ENCODE measurements around the gene ULK4. TPM values are rescaled to one million over a fixed set of nuclear protein-coding genes. Genes with fewer than 3 reads are reported as not detected.
A peak's percentile ranks its signal among the peaks of the same experiment; 100 is the strongest.

Gene ULK4
- polyA plus RNA-seq, 1 of the 3 experiments (the other 2 are of a cell fraction), result 6.2 TPM

- peak; percentile 39 for DNase-seq
- no peak for TF ChIP-seq NRF1 (IDR thresholded peaks at IDR 0.05; ENCODE audit: low read depth, low read length)
- TF ChIP-seq FOXM1 (IDR thresholded peaks at IDR 0.05; ENCODE audit: low read depth), result no peak
- TF ChIP-seq MXI1 (IDR thresholded peaks at IDR 0.05; ENCODE audit: low read depth, low read length), result no peak
- 0 out of 2 replicates have a peak, but pooled peaks have one; percentile 57 for TF ChIP-seq RFX5 (IDR thresholded peaks at IDR 0.05; ENCODE audit: low read length)
- TF ChIP-seq NFIC (IDR thresholded peaks at IDR 0.05; ENCODE audit: borderline replicate concordance), result peak; percentile 12; the same call in 1 of the 2 replicates
- TF ChIP-seq MEF2A (IDR thresholded peaks at IDR 0.05; ENCODE audit: borderline replicate concordance, low read depth), result no peak
- TF ChIP-seq REST (IDR thresholded peaks at IDR 0.05; ENCODE audit: low read depth, low read length), result no peak
- peak; percentile 29 for TF ChIP-seq CHD2 (IDR thresholded peaks at IDR 0.05; ENCODE audit: low read length, partially characterized antibody)
- no peak for TF ChIP-seq FOXJ3 (CRISPR knock-in tag; IDR thresholded peaks at IDR 0.05)
- no peak for TF ChIP-seq TEAD4 (IDR thresholded peaks at IDR 0.05; ENCODE audit: borderline replicate concordance, insufficient read depth)
- peak; percentile 53 for TF ChIP-seq GATA2 (CRISPR knock-in tag; IDR thresholded peaks at IDR 0.05)
- TF ChIP-seq RCOR1 (IDR thresholded peaks at IDR 0.05; ENCODE audit: low read length), result peak; percentile 13; the same call in 1 of the 2 replicates
- no peak for TF ChIP-seq ELF1 (IDR thresholded peaks at IDR 0.05)
- no peak for TF ChIP-seq GABPA (IDR thresholded peaks at IDR 0.05; ENCODE audit: low read depth)
- peak; percentile 45; the same call in 1 of the 2 replicates for TF ChIP-seq POLR2AphosphoS5 (IDR thresholded peaks at IDR 0.05; ENCODE audit: low read depth, low read length)
- no peak for TF ChIP-seq EZH2phosphoT487 (IDR thresholded peaks at IDR 0.05; ENCODE audit: borderline replicate concordance, low read depth)
- no peak for TF ChIP-seq SIN3A (IDR thresholded peaks at IDR 0.05; ENCODE audit: borderline replicate concordance, low read depth, low read length)
- TF ChIP-seq FOSL2 (IDR thresholded peaks at IDR 0.05; ENCODE audit: borderline replicate concordance, low read depth), result no peak
- TF ChIP-seq USF1 (IDR thresholded peaks at IDR 0.05; ENCODE audit: borderline replicate concordance, low read depth), result no peak
- TF ChIP-seq TCF12 (IDR thresholded peaks at IDR 0.05), result peak; percentile 69
- TF ChIP-seq EP300 (IDR thresholded peaks at IDR 0.05; ENCODE audit: borderline replicate concordance in 1 of 2, low read depth in 1 of 2, low read length in 1 of 2), result peak; percentile 19 to 71; a peak in 3 of 4 replicates
- no peak; the same call in 1 of the 2 replicates for TF ChIP-seq SMC3 (IDR thresholded peaks at IDR 0.05; ENCODE audit: low read depth, low read length)
- peak; percentile 25; the same call in 1 of the 2 replicates for TF ChIP-seq JUND (IDR thresholded peaks at IDR 0.05)
- TF ChIP-seq RXRA (IDR thresholded peaks at IDR 0.05; ENCODE audit: borderline replicate concordance, low read depth), result no peak
- TF ChIP-seq PBX3 (IDR thresholded peaks at IDR 0.05), result peak; percentile 61; the same call in 1 of the 2 replicates
- peak; percentile 14 for TF ChIP-seq RAD21 (IDR thresholded peaks at IDR 0.05; ENCODE audit: low read length)
- TF ChIP-seq TAF1 (IDR thresholded peaks at IDR 0.05; ENCODE audit: borderline replicate concordance, low read depth, low read length), result no peak
Observed at GRCh38 chr3:41362638-41363559, 599.0 kb downstream of the ULK4 start.

More at GRCh38 chr3:41362638-41363559, 599.0 kb downstream of the ULK4 start:
- Histone ChIP-seq H3K9me3 (no peaks in the 10 kb centered on the region), H3K4me2 (0 out of 2 replicates have a peak overlapping the region, but pooled peaks have one; percentile 3), H3F3A (replicated peaks; ENCODE audit: insufficient read depth) (no peaks in the 10 kb centered on the region), H3K4me1 (ENCODE audit: control insufficient read depth in 1 of 2, insufficient read depth in 2 of 2, low read depth in 1 of 2, low read length in 1 of 2) (peaks cover 4 to 24% of the 10 kb centered on the region in 2 experiments; a peak in 3 of 4 replicates), H3K9me2 (no peaks in the 10 kb centered on the region), H3K4me3 (ENCODE audit: low read depth in 2 of 2, low read length in 1 of 2) (no peak overlapping the region), H3K27ac (ENCODE audit: low read depth in 2 of 2, low read length in 1 of 2) (peak overlapping the region; percentile 29 to 88; a peak in 3 of 4 replicates), H3K27me3 (ENCODE audit: insufficient read depth) (no peaks in the 10 kb centered on the region), H3K36me3 (replicated peaks in 1 of 2; ENCODE audit: control insufficient read depth in 1 of 2, insufficient read depth in 2 of 2, low read length in 1 of 2) (no peaks in the 10 kb centered on the region), H3K9ac (no peak overlapping the region), H4K20me1 (ENCODE audit: insufficient read depth) (no peaks in the 10 kb centered on the region), H2AFZ (ENCODE audit: low read depth) (no peak overlapping the region), H3K79me2 (ENCODE audit: insufficient read depth) (no peaks in the 10 kb centered on the region)
- 38% methylated on average over 5 of the region's 5 CpGs for WGBS (ENCODE audit: low lambda C conversion rate)
- ChIA-PET POLR2A (interaction anchor here (1.8 kb wide), 1 partner anchor 164 kb away, joined by 6 read pairs; the partner anchor contains the start of gene CTNNB1), CTCF (interaction anchor here (1.4 to 2.6 kb wide), 6 partner anchors 11 to 782 kb away, joined by 3 to 9 read pairs (median 4); no protein-coding TSS in a partner anchor)
